ENCODE measurements around the gene CLBA1. TPM values are rescaled to one million over a fixed set of nuclear protein-coding genes. Genes with fewer than 3 reads are reported as not detected.
"Not testable (repeated sequence)": the region's sequence is repeated elsewhere in the genome, so short reads cannot be mapped to it uniquely, and the experiment has no call there.

The CLBA1 gene
- total and polyA plus RNA-seq, 4 donors, result 10.9 to 23.8 (median 17.5) TPM

- Histone ChIP-seq H3K9me3 (ENCODE audit: control insufficient read depth, insufficient read depth, low read length) (no peaks in the 10 kb centered on the region), H3K27me3 (ENCODE audit: control insufficient read depth, insufficient read depth, low read length) (no peaks in the 10 kb centered on the region), H3K4me1 (ENCODE audit: control insufficient read depth, insufficient read depth, low read length) (peaks cover 6% of the 10 kb centered on the region), H3K36me3 (ENCODE audit: control insufficient read depth, insufficient read depth, low read length) (peaks cover 26% of the 10 kb centered on the region), H3K27ac (ENCODE audit: low read depth, low read length) (no peak overlapping the region), H3K4me3 (ENCODE audit: low read depth, low read length) (no peak overlapping the region)
- no peak for DNase-seq (ENCODE audit: low read depth in 4 of 6, low spot score in 6 of 6)
- WGBS (ENCODE audit: insufficient coverage), result 78% methylated on average over 3 of the region's 3 CpGs
These were observed 45.0 kb upstream of the CLBA1 start for GRCh38 chr14:104940526-104941150.

- Histone ChIP-seq H3K36me3 (ENCODE audit: control insufficient read depth, insufficient read depth, low read length) (peaks cover 30% of the 10 kb centered on the region), H3K9me3 (ENCODE audit: control insufficient read depth, insufficient read depth, low read length) (no peaks in the 10 kb centered on the region), H3K27ac (ENCODE audit: low read depth, low read length) (no peak overlapping the region), H3K27me3 (ENCODE audit: control insufficient read depth, insufficient read depth, low read length) (no peaks in the 10 kb centered on the region), H3K4me1 (ENCODE audit: control insufficient read depth, insufficient read depth, low read length) (peaks cover 6% of the 10 kb centered on the region), H3K4me3 (ENCODE audit: low read depth, low read length) (no peak overlapping the region)
- DNase-seq (ENCODE audit: low read depth in 4 of 6, low spot score in 6 of 6), result no peak
- WGBS (ENCODE audit: insufficient coverage), result 94% methylated on average over 26 of the region's 26 CpGs
These were observed 43.9 kb upstream of the CLBA1 start for GRCh38 chr14:104941508-104942365.

DNA sequence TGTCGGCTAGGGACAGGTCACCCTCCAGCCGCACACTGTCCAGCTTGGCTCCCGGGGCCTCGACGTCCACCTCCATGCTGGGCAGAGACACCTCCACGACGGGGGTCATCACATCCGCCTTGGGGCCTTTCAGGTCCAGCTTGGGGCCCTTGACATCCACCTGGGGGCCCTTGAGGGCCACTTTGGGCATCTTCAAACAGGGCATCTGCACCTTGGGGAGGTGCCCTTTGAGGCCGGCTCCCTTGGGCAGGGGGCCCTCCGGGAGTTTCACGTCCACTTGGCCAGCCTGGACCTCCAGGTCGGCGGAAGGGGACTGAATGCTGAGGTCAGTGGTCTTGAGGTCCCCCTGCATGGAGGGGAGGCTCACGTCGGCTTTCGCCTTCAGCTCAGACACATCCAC is 43.0 kb upstream of the CLBA1 start:
- Histone ChIP-seq H3K27ac (ENCODE audit: low read depth, low read length) (no peak overlapping the region), H3K4me3 (ENCODE audit: low read depth, low read length) (no peak overlapping the region), H3K36me3 (ENCODE audit: control insufficient read depth, insufficient read depth, low read length) (peaks cover 34% of the 10 kb centered on the region), H3K4me1 (ENCODE audit: control insufficient read depth, insufficient read depth, low read length) (peaks cover 6% of the 10 kb centered on the region), H3K9me3 (ENCODE audit: control insufficient read depth, insufficient read depth, low read length) (no peaks in the 10 kb centered on the region), H3K27me3 (ENCODE audit: control insufficient read depth, insufficient read depth, low read length) (no peaks in the 10 kb centered on the region)
- WGBS (ENCODE audit: insufficient coverage), result 95% methylated on average over 15 of the region's 16 CpGs
- DNase-seq (ENCODE audit: low read depth in 4 of 6, low spot score in 6 of 6), result no peak

- H3K4me3 ChIP-seq (ENCODE audit: low read depth, low read length); H3K4me1 ChIP-seq (ENCODE audit: control insufficient read depth, insufficient read depth, low read length); H3K27me3 ChIP-seq (ENCODE audit: control insufficient read depth, insufficient read depth, low read length); H3K27ac ChIP-seq (ENCODE audit: low read depth, low read length); DNase-seq (ENCODE audit: low read depth in 4 of 6, low spot score in 6 of 6); H3K9me3 ChIP-seq (ENCODE audit: control insufficient read depth, insufficient read depth, low read length): not testable (repeated sequence)
- peaks cover 34% of the 10 kb centered on the region for H3K36me3 ChIP-seq (ENCODE audit: control insufficient read depth, insufficient read depth, low read length)
- 94% methylated on average over 29 of the region's 29 CpGs for WGBS (ENCODE audit: insufficient coverage)
These were observed 42.2 kb upstream of the CLBA1 start for GRCh38 chr14:104943216-104944015.

DNA sequence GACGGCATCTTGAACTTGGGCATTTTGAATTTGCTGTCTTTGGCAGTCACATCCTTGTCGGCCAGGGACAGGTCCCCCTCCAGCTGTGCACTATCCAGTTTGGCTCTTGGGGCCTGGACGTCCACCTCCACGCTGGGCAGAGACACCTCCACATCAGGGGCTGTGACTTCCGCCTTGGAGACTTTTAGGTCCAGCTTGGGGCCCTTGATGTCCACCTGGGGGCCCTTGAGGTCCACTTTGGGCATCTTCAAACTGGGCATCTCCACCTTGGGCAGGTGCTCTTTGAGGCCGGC is 41.6 kb upstream of the CLBA1 start:
- H3K4me1 ChIP-seq (ENCODE audit: control insufficient read depth, insufficient read depth, low read length); DNase-seq (ENCODE audit: low read depth in 4 of 6, low spot score in 6 of 6); H3K9me3 ChIP-seq (ENCODE audit: control insufficient read depth, insufficient read depth, low read length); H3K4me3 ChIP-seq (ENCODE audit: low read depth, low read length); H3K27ac ChIP-seq (ENCODE audit: low read depth, low read length); H3K27me3 ChIP-seq (ENCODE audit: control insufficient read depth, insufficient read depth, low read length): not testable (repeated sequence)
- H3K36me3 ChIP-seq (ENCODE audit: control insufficient read depth, insufficient read depth, low read length), result peaks cover 34% of the 10 kb centered on the region
- 89% methylated on average over 6 of the region's 6 CpGs for WGBS (ENCODE audit: insufficient coverage)

- 94% methylated on average over 27 of the region's 29 CpGs for WGBS (ENCODE audit: insufficient coverage)
- not testable (repeated sequence) for DNase-seq (ENCODE audit: low read depth in 4 of 6, low spot score in 6 of 6)
These were observed 41.0 kb upstream of the CLBA1 start for GRCh38 chr14:104944436-104945205.

DNA sequence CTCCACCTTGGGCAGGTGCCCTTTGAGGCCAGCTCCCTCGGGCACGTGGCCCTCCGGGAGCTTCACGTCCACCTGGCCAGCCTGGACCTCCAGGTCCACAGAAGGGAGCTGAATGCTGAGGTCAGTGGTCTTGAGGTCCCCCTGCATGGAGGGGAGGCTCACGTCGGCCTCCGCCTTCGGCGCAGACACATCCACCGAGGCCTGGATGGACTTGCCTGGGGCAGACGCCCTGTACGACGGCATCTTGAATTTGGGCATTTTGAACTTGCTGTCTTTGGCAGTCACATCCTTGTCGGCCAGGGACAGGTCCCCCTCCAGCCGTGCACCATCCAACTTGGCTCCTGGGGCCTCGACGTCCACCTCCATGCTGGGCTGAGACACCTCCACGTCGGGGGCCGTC is 40.3 kb upstream of the CLBA1 start:
- H3K4me3 ChIP-seq (ENCODE audit: low read depth, low read length); H3K27ac ChIP-seq (ENCODE audit: low read depth, low read length); H3K4me1 ChIP-seq (ENCODE audit: control insufficient read depth, insufficient read depth, low read length); DNase-seq (ENCODE audit: low read depth in 4 of 6, low spot score in 6 of 6); H3K9me3 ChIP-seq (ENCODE audit: control insufficient read depth, insufficient read depth, low read length); H3K27me3 ChIP-seq (ENCODE audit: control insufficient read depth, insufficient read depth, low read length): not testable (repeated sequence)
- 88% methylated on average over 20 of the region's 20 CpGs for WGBS (ENCODE audit: insufficient coverage)
- peaks cover 30% of the 10 kb centered on the region for H3K36me3 ChIP-seq (ENCODE audit: control insufficient read depth, insufficient read depth, low read length)

More at GRCh38 chr14:104944436-104945205, 41.0 kb upstream of the CLBA1 start:
- not testable (repeated sequence) for H3K27me3 ChIP-seq (ENCODE audit: control insufficient read depth, insufficient read depth, low read length); H3K27ac ChIP-seq (ENCODE audit: low read depth, low read length); H3K4me3 ChIP-seq (ENCODE audit: low read depth, low read length); H3K4me1 ChIP-seq (ENCODE audit: control insufficient read depth, insufficient read depth, low read length); H3K9me3 ChIP-seq (ENCODE audit: control insufficient read depth, insufficient read depth, low read length)
- peaks cover 32% of the 10 kb centered on the region for H3K36me3 ChIP-seq (ENCODE audit: control insufficient read depth, insufficient read depth, low read length)

GRCh38 chr14:104945986-104946965 is 39.3 kb upstream of the CLBA1 start:
- not testable (repeated sequence) for H3K4me1 ChIP-seq (ENCODE audit: control insufficient read depth, insufficient read depth, low read length); DNase-seq (ENCODE audit: low read depth in 4 of 6, low spot score in 6 of 6)

More at GRCh38 chr14:104945986-104946965, 39.3 kb upstream of the CLBA1 start:
- H3K9me3 ChIP-seq (ENCODE audit: control insufficient read depth, insufficient read depth, low read length); H3K27me3 ChIP-seq (ENCODE audit: control insufficient read depth, insufficient read depth, low read length); H3K27ac ChIP-seq (ENCODE audit: low read depth, low read length); H3K4me3 ChIP-seq (ENCODE audit: low read depth, low read length): not testable (repeated sequence)
- WGBS (ENCODE audit: insufficient coverage), result 94% methylated on average over 33 of the region's 43 CpGs
- peaks cover 30% of the 10 kb centered on the region for H3K36me3 ChIP-seq (ENCODE audit: control insufficient read depth, insufficient read depth, low read length)
